HCT116 (cell line): ENCODE results near the gene WHAMM. TPM values are rescaled to one million over a fixed set of nuclear protein-coding genes. Genes with fewer than 3 reads are reported as not detected.

Source experiments
- ATAC-seq: fragments of 200-7000 bp; cut with Tn5 transposase; 2 replicates; pipeline ENCODE4 v1.9.1; 2020; ENCODE audit warnings: mild to moderate bottlenecking, moderate library complexity
- BruUV-seq: library from RNA; stranded (reverse); fragments of 400-500 nt; replicated peaks from 2 replicates; lab custom pipeline; 2021; lab: Mats Ljungman, UMichigan
- CTCF ChIA-PET: fragments of 300-600 bp; sonication (Branson Sonifier 250); formaldehyde crosslinking; loops from one replicate; lab custom pipeline; 2021; ENCODE audit warnings: antibody characterized with exemption; lab: Charles Lee
- POLR2A ChIA-PET: fragments of 300-600, 350-600 bp; sonication (Branson Sonifier 250); formaldehyde crosslinking; loops from one replicate; lab custom pipeline; 2021; ENCODE audit warnings: antibody characterized with exemption; lab: Charles Lee
- RAD21 ChIA-PET, 2 experiments: fragments of 300-600 bp; sonication (Branson Sonifier 250); formaldehyde crosslinking; loops; one replicate each; lab custom pipeline; 2023; ENCODE audit warnings: low total read pairs in 2 of 2; ENCODE audit not compliant: uncharacterized antibody in 2 of 2, unreplicated experiment in 2 of 2, low non-redundant PET in 1 of 2; lab: Charles Lee
- DNase-seq: peaks from one replicate; pipeline ENCODE4 v3.0.0-alpha.2; 2010; ENCODE audit warnings: low read depth, low spot score
- H2AFZ ChIP-seq: fragments of 200-600 bp; shearing (Covaris generic), sonication (generic); 2 replicates; pipeline ENCODE4 v1.6.1; 2017; ENCODE audit warnings: low read depth, mixed run types, mixed read lengths, antibody characterized with exemption, low read length; ENCODE audit not compliant: poor library complexity, severe bottlenecking
- H3K27ac ChIP-seq: 2 replicates; pipeline ENCODE4 v1.5.1; 2012; ENCODE audit warnings: low read depth, low read length
- H3K27me3 ChIP-seq: fragments of 200-600 bp; sonication (generic); 2 replicates; pipeline ENCODE4 v1.6.1; 2016; ENCODE audit warnings: mixed run types, low read length, mixed read lengths; ENCODE audit not compliant: insufficient read depth
- H3K36me3 ChIP-seq, 2 experiments: fragments of 200-500 bp in 1 of 2; fragments of 200-600 bp in 1 of 2; sonication (Bioruptor generic) in 1 of 2; sonication (generic) in 1 of 2; 2 replicates each; pipeline versions ENCODE4 v1.5.1 to v1.6.1; 2014 to 2016; ENCODE audit warnings: low read length in 2 of 2, inconsistent platforms in 1 of 2, mixed read lengths in 1 of 2, mixed run types in 1 of 2; ENCODE audit not compliant: insufficient read depth in 2 of 2, control insufficient read depth in 1 of 2
- H3K4me1 ChIP-seq, 2 experiments: fragments of 200-600 bp in 1 of 2; sonication (generic) in 1 of 2; 2 replicates each; pipeline versions ENCODE4 v1.5.1 to v1.6.1; 2012 to 2017; ENCODE audit warnings: low read length in 2 of 2, inconsistent platforms in 1 of 2, mild to moderate bottlenecking in 1 of 2, mixed read lengths in 1 of 2, mixed run types in 1 of 2, moderate library complexity in 1 of 2; ENCODE audit not compliant: insufficient read depth in 2 of 2, control insufficient read depth in 1 of 2
- H3K4me2 ChIP-seq: fragments of 200-600 bp; sonication (generic); 2 replicates; pipeline ENCODE4 v1.6.1; 2017; ENCODE audit warnings: mixed run types, low read length, mixed read lengths
- H3K4me3 ChIP-seq, 2 experiments: fragments of 200-600 bp in 1 of 2; sonication (generic) in 1 of 2; replicated peaks in 1 of 2; 2 replicates each; pipeline ENCODE4 v1.5.1; 2011 to 2016; ENCODE audit warnings: low read length in 2 of 2, control low read depth in 1 of 2, low read depth in 1 of 2, mild to moderate bottlenecking in 1 of 2, mixed read lengths in 1 of 2, mixed run types in 1 of 2
- H3K79me2 ChIP-seq: fragments of 200-600 bp; sonication (generic); 2 replicates; pipeline ENCODE4 v1.6.1; 2017; ENCODE audit warnings: mild to moderate bottlenecking, mixed run types, low read length, moderate library complexity, mixed read lengths; ENCODE audit not compliant: insufficient read depth
- H3K9ac ChIP-seq: fragments of 200-600 bp; sonication (generic); 2 replicates; pipeline ENCODE4 v1.6.1; 2016; ENCODE audit warnings: low read length, mixed read lengths
- H3K9me2 ChIP-seq: fragments of 200-600 bp; sonication (generic), shearing (Covaris generic); 2 replicates; pipeline ENCODE4 v1.6.1; 2017; ENCODE audit warnings: mixed run types, mild to moderate bottlenecking, moderate library complexity; ENCODE audit not compliant: insufficient read depth
- H3K9me3 ChIP-seq, 2 experiments: fragments of 200-500 bp in 1 of 2; fragments of 200-600 bp in 1 of 2; sonication (Bioruptor generic) in 1 of 2; sonication (generic) in 1 of 2; 2 replicates each; pipeline ENCODE4 v1.6.1; 2014 to 2017; ENCODE audit warnings: low read length in 2 of 2, mixed read lengths in 2 of 2, inconsistent platforms in 1 of 2, low read depth in 1 of 2, mild to moderate bottlenecking in 1 of 2, mixed run types in 1 of 2, moderate library complexity in 1 of 2; ENCODE audit not compliant: control insufficient read depth in 1 of 2, insufficient read depth in 1 of 2
- H4K20me1 ChIP-seq: fragments of 200-600 bp; sonication (generic), shearing (Covaris generic); 2 replicates; pipeline ENCODE4 v1.6.1; 2017; ENCODE audit warnings: mixed run types, mild to moderate bottlenecking, moderate library complexity; ENCODE audit not compliant: insufficient read depth
- CEBPB ChIP-seq: IDR thresholded peaks from 2 replicates; pipeline ENCODE4 v1.6.1; 2012; ENCODE audit warnings: low read depth
- EGR1 ChIP-seq: IDR thresholded peaks from 2 replicates; pipeline ENCODE4 v1.6.1; 2012; ENCODE audit warnings: low read depth
- ELF1 ChIP-seq: IDR thresholded peaks from 2 replicates; pipeline ENCODE4 v1.6.1; 2012; ENCODE audit warnings: low read depth, borderline replicate concordance
- EZH2 ChIP-seq: fragments of 200-600 bp; sonication (generic); IDR thresholded peaks from 2 replicates; pipeline ENCODE4 v1.6.1; 2017; ENCODE audit warnings: antibody characterized with exemption, mixed run types
- EZH2phosphoT487 ChIP-seq: fragments of 200-600 bp; IDR thresholded peaks from 2 replicates; pipeline ENCODE4 v1.6.1; 2018; ENCODE audit warnings: antibody characterized with exemption, borderline replicate concordance
- FOSL1 ChIP-seq: IDR thresholded peaks from 2 replicates; pipeline ENCODE4 v1.6.1; 2012; ENCODE audit warnings: low read depth
- JUND ChIP-seq: IDR thresholded peaks from 2 replicates; pipeline ENCODE4 v1.6.1; 2012
- POLR2A ChIP-seq: IDR thresholded peaks from 2 replicates; pipeline ENCODE4 v1.7.0; 2011; ENCODE audit warnings: borderline replicate concordance; ENCODE audit not compliant: insufficient read depth, insufficient read length; ENCODE audit errors: extremely low read depth
- POLR2AphosphoS5 ChIP-seq: IDR thresholded peaks from 2 replicates; pipeline ENCODE4 v1.6.1; 2011; ENCODE audit warnings: mild to moderate bottlenecking, low read depth, low read length, moderate library complexity
- SP1 ChIP-seq: IDR thresholded peaks from 2 replicates; pipeline ENCODE4 v1.6.1; 2012; ENCODE audit warnings: low read depth
- SRF ChIP-seq: IDR thresholded peaks from 2 replicates; pipeline ENCODE4 v1.6.1; 2012; ENCODE audit warnings: low read depth
- TCF7L2 ChIP-seq: IDR thresholded peaks from 2 replicates; pipeline ENCODE4 v1.7.0; 2011; ENCODE audit warnings: borderline replicate concordance, inconsistent platforms; ENCODE audit not compliant: insufficient read depth, insufficient read length; ENCODE audit errors: extremely low read depth
- intact Hi-C: fragments of 100-400 bp; cut with micrococcal nuclease; formaldehyde crosslinking; loops from 2 replicates; pipeline ENCODE4 v1.10.0; 2022
- total RNA-seq: library from RNA; stranded (reverse); gene quantifications from one replicate; pipeline ENCODE4 v1.2.1, GENCODE V29; 2021; ENCODE audit not compliant: unreplicated experiment
- TF ChIP-seq, protein P1 (sequence below): IDR thresholded peaks from 2 replicates; pipeline ENCODE4 v1.6.1; 2012; ENCODE audit warnings: low read depth
- TF ChIP-seq, protein P2 (sequence below): IDR thresholded peaks from 2 replicates; pipeline ENCODE4 v1.6.1; 2012

Gene WHAMM
- total RNA-seq, 1 experiment from 2014 or later = 7.1 TPM

DNA sequence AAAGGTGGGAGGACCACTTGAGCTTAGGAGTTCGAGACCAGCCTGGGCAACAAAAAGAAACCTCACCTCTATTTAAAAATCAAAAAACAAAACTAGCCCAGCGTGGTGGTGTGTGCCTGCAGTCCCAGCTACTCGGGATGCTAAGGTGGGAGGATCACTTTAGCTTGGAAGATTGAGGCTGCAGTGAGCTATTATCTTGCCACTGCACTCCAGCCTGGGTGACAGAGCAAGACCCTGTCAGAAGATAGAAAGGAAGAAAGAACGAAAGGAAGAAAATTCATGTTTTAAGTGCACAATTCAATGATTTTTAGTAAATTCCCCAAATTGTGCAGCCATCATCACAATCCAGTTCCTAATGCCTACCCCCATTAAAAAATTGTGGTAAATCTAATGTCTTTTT, 11.3 kb upstream of the WHAMM start:
- Histone ChIP-seq H3K9ac (no peak overlapping the region), H3K27ac (no peak overlapping the region), H3K27me3 (peaks cover 5% of the 10 kb centered on the region; the same call in 1 of the 2 replicates), H2AFZ (no peak overlapping the region), H3K4me3 (no peak overlapping the region), H3K9me3 (no peaks in the 10 kb centered on the region), H3K79me2 (no peaks in the 10 kb centered on the region), H3K4me1 (no peaks in the 10 kb centered on the region), H3K36me3 (no peaks in the 10 kb centered on the region), H3K9me2 (no peaks in the 10 kb centered on the region), H3K4me2 (no peak overlapping the region), H4K20me1 (no peaks in the 10 kb centered on the region)
- ATAC-seq (no peak), DNase-seq (no peak)
- intact Hi-C loops = no loop called here
- no peak for TF ChIP-seq EGR1
- no peak for TF ChIP-seq TCF7L2
- no peak for TF ChIP-seq JUND
- no peak for TF ChIP-seq POLR2A
- no peak for TF ChIP-seq POLR2AphosphoS5
- TF ChIP-seq FOSL1 = no peak
- TF ChIP-seq EZH2 = no peak
- no peak for TF ChIP-seq SP1
- TF ChIP-seq, protein P1, sequence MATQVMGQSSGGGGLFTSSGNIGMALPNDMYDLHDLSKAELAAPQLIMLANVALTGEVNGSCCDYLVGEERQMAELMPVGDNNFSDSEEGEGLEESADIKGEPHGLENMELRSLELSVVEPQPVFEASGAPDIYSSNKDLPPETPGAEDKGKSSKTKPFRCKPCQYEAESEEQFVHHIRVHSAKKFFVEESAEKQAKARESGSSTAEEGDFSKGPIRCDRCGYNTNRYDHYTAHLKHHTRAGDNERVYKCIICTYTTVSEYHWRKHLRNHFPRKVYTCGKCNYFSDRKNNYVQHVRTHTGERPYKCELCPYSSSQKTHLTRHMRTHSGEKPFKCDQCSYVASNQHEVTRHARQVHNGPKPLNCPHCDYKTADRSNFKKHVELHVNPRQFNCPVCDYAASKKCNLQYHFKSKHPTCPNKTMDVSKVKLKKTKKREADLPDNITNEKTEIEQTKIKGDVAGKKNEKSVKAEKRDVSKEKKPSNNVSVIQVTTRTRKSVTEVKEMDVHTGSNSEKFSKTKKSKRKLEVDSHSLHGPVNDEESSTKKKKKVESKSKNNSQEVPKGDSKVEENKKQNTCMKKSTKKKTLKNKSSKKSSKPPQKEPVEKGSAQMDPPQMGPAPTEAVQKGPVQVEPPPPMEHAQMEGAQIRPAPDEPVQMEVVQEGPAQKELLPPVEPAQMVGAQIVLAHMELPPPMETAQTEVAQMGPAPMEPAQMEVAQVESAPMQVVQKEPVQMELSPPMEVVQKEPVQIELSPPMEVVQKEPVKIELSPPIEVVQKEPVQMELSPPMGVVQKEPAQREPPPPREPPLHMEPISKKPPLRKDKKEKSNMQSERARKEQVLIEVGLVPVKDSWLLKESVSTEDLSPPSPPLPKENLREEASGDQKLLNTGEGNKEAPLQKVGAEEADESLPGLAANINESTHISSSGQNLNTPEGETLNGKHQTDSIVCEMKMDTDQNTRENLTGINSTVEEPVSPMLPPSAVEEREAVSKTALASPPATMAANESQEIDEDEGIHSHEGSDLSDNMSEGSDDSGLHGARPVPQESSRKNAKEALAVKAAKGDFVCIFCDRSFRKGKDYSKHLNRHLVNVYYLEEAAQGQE = no peak
- TF ChIP-seq EZH2phosphoT487 = no peak
- TF ChIP-seq CEBPB = no peak
- no peak for TF ChIP-seq SRF
- no peak for TF ChIP-seq ELF1
- TF ChIP-seq, protein P2, sequence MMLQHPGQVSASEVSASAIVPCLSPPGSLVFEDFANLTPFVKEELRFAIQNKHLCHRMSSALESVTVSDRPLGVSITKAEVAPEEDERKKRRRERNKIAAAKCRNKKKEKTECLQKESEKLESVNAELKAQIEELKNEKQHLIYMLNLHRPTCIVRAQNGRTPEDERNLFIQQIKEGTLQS = no peak
- no TSS peak for BruUV-seq
- POLR2A ChIA-PET = no interaction called here
- CTCF ChIA-PET = no interaction called here
- RAD21 ChIA-PET = no interaction called here
